K562 (cell line): ENCODE results near the gene MVD. TPM values are rescaled to one million over a fixed set of nuclear protein-coding genes. Genes with fewer than 3 reads are reported as not detected.

Experiments
- BHLHE40 ChIP-seq: IDR thresholded peaks from 2 replicates; pipeline ENCODE4 v1.6.1; 2011; ENCODE audit warnings: low read length, improper control_type of control experiment
- CREM ChIP-seq: IDR thresholded peaks from 2 replicates; pipeline ENCODE4 v1.6.1; 2014; ENCODE audit warnings: antibody characterized with exemption, low read depth
- DLX4 ChIP-seq: fragments of 250-450 bp; sonication (Bioruptor Pico); IDR thresholded peaks from 2 replicates; pipeline ENCODE4 v1.6.1; 2021; ENCODE audit warnings: mild to moderate bottlenecking
- EZH2 ChIP-seq: IDR thresholded peaks from 2 replicates; pipeline ENCODE4 v1.6.1; 2012; ENCODE audit warnings: low read depth, mild to moderate bottlenecking, inconsistent platforms, low read length, borderline replicate concordance
- HIVEP1 ChIP-seq: fragments of 250-450 bp; sonication (Bioruptor Pico); IDR thresholded peaks from 2 replicates; pipeline ENCODE4 v1.4.0; 2020; ENCODE audit warnings: mild to moderate bottlenecking
- KLF6 ChIP-seq: fragments of 250-450 bp; sonication (Bioruptor Pico); IDR thresholded peaks from 2 replicates; pipeline ENCODE4 v1.4.0; 2020; ENCODE audit warnings: mild to moderate bottlenecking, moderate library complexity, borderline replicate concordance
- WHSC1 ChIP-seq: IDR thresholded peaks from one replicate; pipeline ENCODE4 v1.6.1; 2012; ENCODE audit warnings: low read length, control low read depth, inconsistent platforms
- polyA plus RNA-seq, 8 experiments: library from polyadenylated mRNA; depleted of rRNA in 4 of 8; stranded (reverse) in 5 of 8; unstranded in 3 of 8; fragments of >200 nt; fragmentation: Nextera tagmentation in 2 of 8; fragmentation: Illumina TruSeq in 1 of 8; extraction: Ambion mirVana in 2 of 8; extraction: Trizol in 1 of 8; gene quantifications; 2 replicates each; pipeline versions ENCODE4 v1.2.1 to v1.2.3, GENCODE V29; 2011 to 2014; ENCODE audit warnings: inconsistent platforms in 1 of 8, missing spikeins in 1 of 8
- total RNA-seq, 7 experiments: library from RNA; depleted of rRNA in 6 of 7; stranded (reverse); fragments of >200 nt in 6 of 7; fragmentation: Illumina TruSeq in 2 of 7; extraction: Trizol in 2 of 7; gene quantifications; 2 replicates each; pipeline versions ENCODE4 v1.2.1 to v1.2.3, GENCODE V29; 2011 to 2021; ENCODE audit warnings: low replicate concordance in 1 of 7
- TF ChIP-seq, protein P1 (sequence below), 2 experiments: fragments of 450-650 bp; IDR thresholded peaks; 2 replicates each; pipeline ENCODE4 v1.6.1; 2016; ENCODE audit warnings: mild to moderate bottlenecking in 2 of 2, borderline replicate concordance in 1 of 2, low read depth in 1 of 2, moderate library complexity in 1 of 2
- TF ChIP-seq, protein P2 (sequence below): fragments of 450-650 bp; IDR thresholded peaks from 2 replicates; pipeline ENCODE4 v1.6.1; 2016; ENCODE audit warnings: missing biosample characterization, missing genetic modification characterization
- TF ChIP-seq, protein P3 (sequence below): fragments of 450-650 bp; IDR thresholded peaks from 2 replicates; pipeline ENCODE4 v1.6.1; 2018; ENCODE audit warnings: mild to moderate bottlenecking, low read depth; ENCODE audit not compliant: partially characterized antibody

MVD gene
- total and polyA plus RNA-seq, 9 of the 15 experiments (the other 6 are each of a cell fraction or from before 2014, with no cell fraction given): 12.2 to 141 (median 45.3) TPM

- TF ChIP-seq, protein P1, sequence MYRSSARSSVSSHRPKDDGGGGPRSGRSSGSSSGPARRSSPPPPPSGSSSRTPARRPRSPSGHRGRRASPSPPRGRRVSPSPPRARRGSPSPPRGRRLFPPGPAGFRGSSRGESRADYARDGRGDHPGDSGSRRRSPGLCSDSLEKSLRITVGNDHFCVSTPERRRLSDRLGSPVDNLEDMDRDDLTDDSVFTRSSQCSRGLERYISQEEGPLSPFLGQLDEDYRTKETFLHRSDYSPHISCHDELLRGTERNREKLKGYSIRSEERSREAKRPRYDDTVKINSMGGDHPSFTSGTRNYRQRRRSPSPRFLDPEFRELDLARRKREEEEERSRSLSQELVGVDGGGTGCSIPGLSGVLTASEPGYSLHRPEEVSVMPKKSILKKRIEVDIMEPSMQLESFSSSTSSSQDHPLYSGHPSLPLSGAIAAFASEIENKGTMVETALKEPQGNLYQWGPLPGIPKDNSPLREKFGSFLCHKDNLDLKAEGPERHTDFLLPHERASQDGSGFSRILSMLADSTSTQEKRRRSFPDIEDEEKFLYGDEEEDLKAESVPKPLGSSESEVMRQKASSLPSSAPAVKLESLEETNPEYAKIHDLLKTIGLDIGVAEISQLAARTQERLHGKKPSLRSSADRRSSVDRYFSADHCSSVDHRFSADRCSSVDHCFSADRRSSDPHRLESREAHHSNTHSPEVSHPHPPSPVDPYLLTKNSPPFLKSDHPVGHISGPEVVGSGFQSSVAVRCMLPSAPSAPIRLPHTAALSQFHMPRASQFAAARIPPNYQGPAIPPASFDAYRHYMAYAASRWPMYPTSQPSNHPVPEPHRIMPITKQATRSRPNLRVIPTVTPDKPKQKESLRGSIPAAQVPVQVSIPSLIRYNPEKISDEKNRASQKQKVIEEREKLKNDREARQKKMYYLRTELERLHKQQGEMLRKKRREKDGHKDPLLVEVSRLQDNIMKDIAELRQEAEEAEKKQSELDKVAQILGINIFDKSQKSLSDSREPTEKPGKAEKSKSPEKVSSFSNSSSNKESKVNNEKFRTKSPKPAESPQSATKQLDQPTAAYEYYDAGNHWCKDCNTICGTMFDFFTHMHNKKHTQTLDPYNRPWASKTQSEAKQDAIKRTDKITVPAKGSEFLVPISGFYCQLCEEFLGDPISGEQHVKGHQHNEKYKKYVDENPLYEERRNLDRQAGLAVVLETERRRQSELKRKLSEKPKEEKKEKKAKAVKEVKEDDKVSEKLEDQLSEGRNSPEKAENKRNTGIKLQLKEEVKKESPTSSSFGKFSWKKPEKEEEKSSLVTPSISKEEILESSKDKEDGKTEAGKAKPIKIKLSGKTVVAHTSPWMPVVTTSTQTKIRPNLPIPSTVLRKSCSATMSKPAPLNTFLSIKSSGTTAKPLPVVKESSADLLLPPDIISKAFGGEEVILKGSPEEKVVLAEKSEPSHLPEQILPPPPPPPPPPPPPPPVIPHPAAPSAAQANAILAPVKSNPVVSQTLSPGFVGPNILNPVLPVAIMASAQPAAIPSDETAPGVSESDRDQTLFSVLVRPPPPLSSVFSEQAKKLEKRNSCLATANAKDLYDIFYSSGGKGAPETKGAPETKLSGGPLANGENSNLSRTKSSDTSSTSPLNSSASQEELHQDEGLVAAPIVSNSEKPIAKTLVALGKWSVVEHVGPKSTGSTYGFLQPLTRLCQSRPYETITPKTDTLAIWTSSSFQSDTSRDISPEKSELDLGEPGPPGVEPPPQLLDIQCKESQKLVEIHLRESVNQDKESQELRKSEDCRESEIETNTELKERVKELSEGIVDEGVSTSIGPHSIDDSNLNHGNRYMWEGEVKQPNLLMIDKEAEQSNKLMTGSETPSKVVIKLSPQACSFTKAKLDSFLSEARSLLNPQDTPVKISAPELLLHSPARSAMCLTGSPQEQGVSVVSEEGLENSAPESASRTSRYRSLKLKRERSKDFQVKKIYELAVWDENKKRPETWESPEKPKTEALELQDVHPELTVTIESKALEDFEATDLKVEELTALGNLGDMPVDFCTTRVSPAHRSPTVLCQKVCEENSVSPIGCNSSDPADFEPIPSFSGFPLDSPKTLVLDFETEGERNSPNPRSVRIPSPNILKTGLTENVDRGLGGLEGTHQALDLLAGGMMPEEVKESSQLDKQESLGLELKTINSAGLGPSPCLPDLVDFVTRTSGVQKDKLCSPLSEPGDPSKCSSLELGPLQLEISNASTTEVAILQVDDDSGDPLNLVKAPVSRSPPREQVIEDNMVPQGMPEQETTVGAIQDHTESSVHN (IDR thresholded peaks at IDR 0.05; ENCODE audit: borderline replicate concordance in 1 of 2, low read depth in 1 of 2): no peak
- TF ChIP-seq BHLHE40 (no peak), HIVEP1 (CRISPR knock-in tag) (no peak), EZH2 (no peak), DLX4 (CRISPR knock-in tag) (no peak), KLF6 (CRISPR knock-in tag) (no peak), CREM (no peak), WHSC1 (no peak)
- TF ChIP-seq, protein P2, sequence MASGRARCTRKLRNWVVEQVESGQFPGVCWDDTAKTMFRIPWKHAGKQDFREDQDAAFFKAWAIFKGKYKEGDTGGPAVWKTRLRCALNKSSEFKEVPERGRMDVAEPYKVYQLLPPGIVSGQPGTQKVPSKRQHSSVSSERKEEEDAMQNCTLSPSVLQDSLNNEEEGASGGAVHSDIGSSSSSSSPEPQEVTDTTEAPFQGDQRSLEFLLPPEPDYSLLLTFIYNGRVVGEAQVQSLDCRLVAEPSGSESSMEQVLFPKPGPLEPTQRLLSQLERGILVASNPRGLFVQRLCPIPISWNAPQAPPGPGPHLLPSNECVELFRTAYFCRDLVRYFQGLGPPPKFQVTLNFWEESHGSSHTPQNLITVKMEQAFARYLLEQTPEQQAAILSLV: no peak
- TF ChIP-seq, protein P3, sequence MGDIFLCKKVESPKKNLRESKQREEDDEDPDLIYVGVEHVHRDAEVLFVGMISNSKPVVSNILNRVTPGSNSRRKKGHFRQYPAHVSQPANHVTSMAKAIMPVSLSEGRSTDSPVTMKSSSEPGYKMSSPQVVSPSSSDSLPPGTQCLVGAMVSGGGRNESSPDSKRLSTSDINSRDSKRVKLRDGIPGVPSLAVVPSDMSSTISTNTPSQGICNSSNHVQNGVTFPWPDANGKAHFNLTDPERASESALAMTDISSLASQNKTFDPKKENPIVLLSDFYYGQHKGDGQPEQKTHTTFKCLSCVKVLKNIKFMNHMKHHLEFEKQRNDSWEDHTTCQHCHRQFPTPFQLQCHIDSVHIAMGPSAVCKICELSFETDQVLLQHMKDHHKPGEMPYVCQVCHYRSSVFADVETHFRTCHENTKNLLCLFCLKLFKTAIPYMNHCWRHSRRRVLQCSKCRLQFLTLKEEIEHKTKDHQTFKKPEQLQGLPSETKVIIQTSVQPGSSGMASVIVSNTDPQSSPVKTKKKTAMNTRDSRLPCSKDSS: no peak
Measured at GRCh38 chr16:88616320-88616719, 46.6 kb downstream of the MVD start (continued).
